IMR-90 (cell line): ENCODE data around the gene CLEC16A. TPM values are rescaled to one million over a fixed set of nuclear protein-coding genes. Genes with fewer than 3 reads are reported as not detected.
A peak's percentile ranks its signal among the peaks of the same experiment; 100 is the strongest.

Source experiments
- ATAC-seq: fragments of 200-7000 bp; cut with Tn5 transposase; 2 replicates; pipeline ENCODE4 v1.9.1; 2020; ENCODE audit warnings: low read depth, mild to moderate bottlenecking, moderate library complexity
- BruUV-seq: library from RNA; stranded (reverse); fragments of 400-500 nt; replicated peaks from 2 replicates; lab custom pipeline; 2021; lab: Mats Ljungman, UMichigan
- CTCF ChIA-PET: fragments of 300-600 bp; formaldehyde crosslinking; extraction: SDS; loops from one replicate; lab custom pipeline; 2021; ENCODE audit warnings: antibody characterized with exemption; lab: Yijun Ruan, JAX
- POLR2A ChIA-PET: fragments of 300-600 bp; sonication (Branson Sonifier 250); formaldehyde crosslinking; loops from one replicate; lab custom pipeline; 2022; ENCODE audit warnings: antibody characterized with exemption; ENCODE audit not compliant: unreplicated experiment; lab: Charles Lee
- DNase-seq: peaks from one replicate; pipeline ENCODE4 v3.0.0; 2013
- H2AFZ ChIP-seq: replicated peaks from 2 replicates; pipeline ENCODE3; 2013; ENCODE audit warnings: low read length, mild to moderate bottlenecking; ENCODE audit not compliant: poor library complexity
- H2AK5ac ChIP-seq: 2 replicates; pipeline ENCODE4 v1.6.1; 2013; ENCODE audit warnings: low read depth, low read length, inconsistent platforms
- H2AK9ac ChIP-seq: replicated peaks from 2 replicates; pipeline ENCODE3; 2013; ENCODE audit warnings: mild to moderate bottlenecking, low read depth, low read length, moderate library complexity; ENCODE audit not compliant: poor library complexity
- H2BK120ac ChIP-seq: 2 replicates; pipeline ENCODE4 v1.6.1; 2013; ENCODE audit warnings: low read depth, low read length, inconsistent platforms
- H2BK15ac ChIP-seq: 3 replicates; pipeline ENCODE4 v1.6.1; 2013; ENCODE audit warnings: low read depth, low read length, inconsistent platforms
- H2BK20ac ChIP-seq: 2 replicates; pipeline ENCODE4 v1.6.1; 2013; ENCODE audit warnings: low read depth, mild to moderate bottlenecking, inconsistent platforms, low read length, moderate library complexity
- H2BK5ac ChIP-seq: 2 replicates; pipeline ENCODE4 v1.6.1; 2013; ENCODE audit warnings: mild to moderate bottlenecking, low read depth, low read length, inconsistent platforms; ENCODE audit not compliant: poor library complexity, severe bottlenecking
- H3K14ac ChIP-seq: replicated peaks from 2 replicates; pipeline ENCODE4 v1.6.1; 2013; ENCODE audit warnings: low read depth, low read length, inconsistent platforms
- H3K18ac ChIP-seq: 2 replicates; pipeline ENCODE4 v1.6.1; 2013; ENCODE audit warnings: low read depth, low read length, control low read depth
- H3K23ac ChIP-seq: 2 replicates; pipeline ENCODE4 v1.6.1; 2013; ENCODE audit warnings: low read depth, low read length, inconsistent platforms
- H3K27ac ChIP-seq: 2 replicates; pipeline ENCODE4 v1.5.1; 2013; ENCODE audit warnings: mild to moderate bottlenecking, control low read depth, low read length; ENCODE audit not compliant: insufficient read depth
- H3K27me3 ChIP-seq: 2 replicates; pipeline ENCODE4 v1.6.1; 2013; ENCODE audit warnings: low read length; ENCODE audit not compliant: control insufficient read depth, insufficient read depth
- H3K36me3 ChIP-seq: 2 replicates; pipeline ENCODE4 v1.6.1; 2013; ENCODE audit warnings: low read length, mixed read lengths; ENCODE audit not compliant: control insufficient read depth, insufficient read depth
- H3K4ac ChIP-seq: 2 replicates; pipeline ENCODE4 v1.6.1; 2013; ENCODE audit warnings: low read depth, low read length, inconsistent platforms
- H3K4me1 ChIP-seq: 2 replicates; pipeline ENCODE4 v1.6.1; 2013; ENCODE audit warnings: low read length, mixed read lengths; ENCODE audit not compliant: control insufficient read depth, insufficient read depth
- H3K4me2 ChIP-seq: 2 replicates; pipeline ENCODE4 v1.6.1; 2013; ENCODE audit warnings: low read depth, mild to moderate bottlenecking, control low read depth, low read length, moderate library complexity
- H3K4me3 ChIP-seq: 2 replicates; pipeline ENCODE4 v1.5.1; 2013; ENCODE audit warnings: low read depth, mild to moderate bottlenecking, control low read depth, low read length, moderate library complexity; ENCODE audit not compliant: insufficient read depth
- H3K56ac ChIP-seq: 2 replicates; pipeline ENCODE4 v1.6.1; 2013; ENCODE audit warnings: low read length, inconsistent platforms; ENCODE audit not compliant: insufficient read depth; ENCODE audit errors: extremely low read depth
- H3K79me1 ChIP-seq, 2 experiments: 2 replicates each; pipeline ENCODE4 v1.6.1; 2013; ENCODE audit warnings: low read length in 2 of 2, inconsistent platforms in 1 of 2, low read depth in 1 of 2
- H3K9ac ChIP-seq: 2 replicates; pipeline ENCODE4 v1.6.1; 2013; ENCODE audit warnings: low read depth, low read length, control low read depth
- H3K9me1 ChIP-seq: 2 replicates; pipeline ENCODE4 v1.6.1; 2013; ENCODE audit warnings: low read length, inconsistent platforms; ENCODE audit not compliant: insufficient read depth
- H3K9me3 ChIP-seq: 2 replicates; pipeline ENCODE4 v1.6.1; 2013; ENCODE audit warnings: low read length; ENCODE audit not compliant: control insufficient read depth, insufficient read depth
- H4K20me1 ChIP-seq: 2 replicates; pipeline ENCODE4 v1.6.1; 2013; ENCODE audit warnings: low read length, inconsistent platforms; ENCODE audit not compliant: insufficient read depth
- H4K5ac ChIP-seq: 2 replicates; pipeline ENCODE4 v1.6.1; 2013; ENCODE audit warnings: mild to moderate bottlenecking, low read depth, low read length, control low read depth
- H4K8ac ChIP-seq, 2 experiments: 2 replicates each; pipeline ENCODE4 v1.6.1; 2013; ENCODE audit warnings: low read depth in 2 of 2, low read length in 2 of 2, control low read depth in 1 of 2, inconsistent platforms in 1 of 2
- H4K91ac ChIP-seq: 2 replicates; pipeline ENCODE4 v1.6.1; 2013; ENCODE audit warnings: low read depth, low read length, inconsistent platforms; ENCODE audit not compliant: insufficient read depth
- BHLHE40 ChIP-seq: fragments of 150-350 bp; IDR thresholded peaks from 2 replicates; pipeline ENCODE4 v1.6.1; 2016; ENCODE audit warnings: mild to moderate bottlenecking, low read depth, low read length
- MAFK ChIP-seq: IDR thresholded peaks from 2 replicates; pipeline ENCODE4 v1.6.1; 2012; ENCODE audit warnings: low read depth, low read length, improper control_type of control experiment
- SMC3 ChIP-seq: fragments of 150-350 bp; IDR thresholded peaks from 2 replicates; pipeline ENCODE4 v1.6.1; 2016; ENCODE audit warnings: low read depth, mild to moderate bottlenecking, antibody characterized with exemption, low read length, moderate library complexity
- WGBS, 2 experiments: methylation state at CpG; one replicate each; pipeline versions ENCODE4 v1.1.5 to v1.1.7; 2013; ENCODE audit warnings: missing lambda C conversion rate in 2 of 2; ENCODE audit not compliant: insufficient read length in 1 of 2; ENCODE audit errors: extremely low coverage in 2 of 2; 5-methylcytosine and 5-hydroxymethylcytosine counted together
- dilution Hi-C: fragments of 300-500 bp; cut with HindIII; formaldehyde crosslinking; loops from one replicate; pipeline ENCODE4 v1.14.3; 2018; ENCODE audit warnings: low sequenced_read_pairs; ENCODE audit not compliant: unreplicated experiment
- in situ Hi-C: fragments of 300-500 bp; cut with MboI; formaldehyde crosslinking; loops from 3 replicates; pipeline ENCODE4 v1.14.3; 2019; ENCODE audit warnings: low sequenced_read_pairs, inconsistent platforms, mixed read lengths
- intact Hi-C: fragments of 100-400 bp; cut with micrococcal nuclease; formaldehyde crosslinking; loops from 2 replicates; pipeline ENCODE4 v1.10.0; 2022
- polyA plus RNA-seq, 3 experiments: library from polyadenylated mRNA; depleted of rRNA; stranded (reverse); fragments of >200 nt; gene quantifications; 2 replicates each; pipeline ENCODE4 v1.2.3, GENCODE V29; 2012; ENCODE audit warnings: low replicate concordance in 1 of 3
- total RNA-seq: library from RNA; depleted of rRNA; stranded (reverse); fragments of >200 nt; gene quantifications from 2 replicates; pipeline ENCODE4 v1.2.3, GENCODE V29; 2012

CLEC16A gene
- total and polyA plus RNA-seq, 2 of the 4 experiments (the other 2 are of a cell fraction): 15.9 to 16.5 TPM

DNA sequence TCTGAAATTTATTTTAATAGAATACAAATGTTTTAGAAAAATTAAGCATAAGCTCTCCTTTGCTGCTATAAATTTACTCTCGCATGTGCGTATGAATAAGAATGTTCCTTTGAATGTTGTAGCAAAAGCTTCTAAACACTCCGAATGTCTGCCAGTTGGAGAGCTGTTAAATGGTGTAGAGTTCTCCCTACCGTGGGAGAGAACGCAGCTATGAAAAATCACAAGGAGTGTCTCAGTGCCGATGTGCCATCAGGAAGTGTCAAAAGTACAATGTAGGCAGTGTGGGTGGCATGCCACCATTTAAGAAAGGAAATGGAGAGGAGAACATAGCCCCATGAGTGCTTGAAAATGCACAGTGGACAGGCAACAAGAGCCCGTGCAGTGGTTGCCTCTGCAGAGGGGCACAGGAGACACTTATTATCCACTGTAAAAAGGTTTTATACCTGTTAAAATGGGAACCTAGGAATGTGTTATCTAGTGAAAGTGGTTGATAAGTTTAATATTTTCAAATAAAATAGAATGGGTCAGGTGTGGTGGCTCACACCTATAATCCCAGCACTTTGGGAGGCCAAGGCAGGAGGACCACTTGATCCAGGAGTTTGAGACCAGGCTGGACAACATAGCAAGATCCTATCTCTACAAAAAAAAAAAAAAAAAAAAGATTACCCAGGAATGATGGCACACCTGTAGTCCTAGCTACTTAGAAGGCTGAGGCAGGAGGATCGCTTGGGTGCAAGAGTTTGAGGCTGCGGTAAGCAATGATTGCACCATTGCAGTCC is 167.7 kb downstream of the CLEC16A start:
- intact Hi-C loops: no loop called here

More for the DNA sequence above, 167.7 kb downstream of the CLEC16A start:
- H4K5ac ChIP-seq: no peak overlapping the region
- no peak overlapping the region for H4K91ac ChIP-seq
- no peak overlapping the region for H2AFZ ChIP-seq
- no peak overlapping the region for H3K56ac ChIP-seq
- H2AK5ac ChIP-seq: no peak overlapping the region; the same call in 1 of the 2 replicates
- ChIA-PET POLR2A (no interaction called here), CTCF (no interaction called here)
- H2AK9ac ChIP-seq: no peak overlapping the region
- TF ChIP-seq MAFK (no peak), BHLHE40 (no peak), SMC3 (no peak)
- no peak overlapping the region for H3K27ac ChIP-seq
- DNase-seq (no peak), ATAC-seq (no peak)
- H3K18ac ChIP-seq: no peak overlapping the region
- no peak overlapping the region for H3K9ac ChIP-seq
- H3K9me1 ChIP-seq: peaks cover 26% of the 10 kb centered on the region
- H3K36me3 ChIP-seq: 0 out of 2 replicates have a peak, but pooled peaks cover 2% of the 10 kb centered on the region
- no peak overlapping the region for H4K8ac ChIP-seq
- H3K27me3 ChIP-seq: no peaks in the 10 kb centered on the region
- H3K9me3 ChIP-seq: peaks cover 3% of the 10 kb centered on the region
- no TSS peak for BruUV-seq
- no peak overlapping the region for H3K23ac ChIP-seq
- H3K4me1 ChIP-seq: peaks cover 40% of the 10 kb centered on the region
- dilution Hi-C loops (no loop called here), in situ Hi-C loops (no loop called here)
- H2BK20ac ChIP-seq: no peak overlapping the region
- H2BK5ac ChIP-seq: no peak overlapping the region
- H3K4me3 ChIP-seq: no peak overlapping the region
- no peak overlapping the region for H3K4me2 ChIP-seq
- H3K4ac ChIP-seq: 0 out of 2 replicates have a peak overlapping the region, but pooled peaks have one; percentile 5
- H2BK120ac ChIP-seq: no peak overlapping the region
- H3K14ac ChIP-seq: no peak overlapping the region
- 97% methylated on average over 3 of the region's 9 CpGs; no CpG with 5 or more reads in 1 of the 2 experiments for WGBS, 2 experiments
- H2BK15ac ChIP-seq: no peak overlapping the region
- H3K79me1 ChIP-seq: peaks cover 0 to 21% of the 10 kb centered on the region in 2 experiments; a peak in 2 of 4 replicates
- no peaks in the 10 kb centered on the region for H4K20me1 ChIP-seq
